ENCODE data around the gene TMEM128. TPM values are rescaled to one million over a fixed set of nuclear protein-coding genes. Genes with fewer than 3 reads are reported as not detected.
"Not testable (repeated sequence)": the region's sequence is repeated elsewhere in the genome, so short reads cannot be mapped to it uniquely, and the experiment has no call there.

TMEM128 gene
- total RNA-seq, 2 experiments from 2014 or later = 19.4 to 20.6 TPM

DNA sequence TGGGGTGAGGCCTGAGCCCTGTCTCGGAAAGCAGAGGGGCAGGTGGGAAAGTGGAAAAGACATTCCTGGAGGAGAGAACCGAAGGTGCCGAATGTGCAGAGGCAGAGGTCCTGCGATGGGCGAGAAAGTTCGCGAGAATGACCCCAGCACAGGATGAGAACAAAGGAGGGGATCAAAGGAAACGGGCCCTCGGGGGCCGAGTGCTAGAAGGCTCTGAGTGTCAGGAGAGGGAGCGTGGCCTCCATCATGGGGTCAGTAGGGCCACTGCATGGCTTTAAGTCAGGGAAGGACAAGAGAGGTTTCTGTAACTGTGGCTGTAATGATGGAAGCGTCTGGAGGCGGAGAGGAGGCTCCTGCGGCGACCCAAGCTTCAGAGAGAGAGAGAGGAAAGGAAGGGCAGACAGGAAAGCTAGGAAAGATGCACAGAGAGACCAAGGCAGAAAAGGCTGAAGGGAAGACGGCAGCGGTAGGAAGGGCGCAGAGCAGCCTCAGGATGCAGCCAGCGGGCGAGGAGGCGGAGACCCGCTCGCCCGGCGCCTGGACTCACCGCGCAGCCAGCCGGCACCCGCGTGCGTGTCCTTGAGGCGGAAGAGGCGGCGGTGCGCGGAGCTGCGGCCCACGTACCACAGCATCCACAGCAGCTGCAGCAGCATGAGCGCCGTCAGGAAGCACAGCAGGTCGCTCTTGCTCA lies 22.0 kb downstream of the TMEM128 start:
- no peaks in the 10 kb centered on the region for H3K36me3 Mint-ChIP-seq (ENCODE audit: low read depth)
- no peak overlapping the region for H3K27ac Mint-ChIP-seq
- H3K9me3 Mint-ChIP-seq = no peaks in the 10 kb centered on the region
- intact Hi-C loops (cut with micrococcal nuclease) = no loop called here
- H3K4me3 Mint-ChIP-seq = no peak overlapping the region
- TF ChIP-seq, protein P1, sequence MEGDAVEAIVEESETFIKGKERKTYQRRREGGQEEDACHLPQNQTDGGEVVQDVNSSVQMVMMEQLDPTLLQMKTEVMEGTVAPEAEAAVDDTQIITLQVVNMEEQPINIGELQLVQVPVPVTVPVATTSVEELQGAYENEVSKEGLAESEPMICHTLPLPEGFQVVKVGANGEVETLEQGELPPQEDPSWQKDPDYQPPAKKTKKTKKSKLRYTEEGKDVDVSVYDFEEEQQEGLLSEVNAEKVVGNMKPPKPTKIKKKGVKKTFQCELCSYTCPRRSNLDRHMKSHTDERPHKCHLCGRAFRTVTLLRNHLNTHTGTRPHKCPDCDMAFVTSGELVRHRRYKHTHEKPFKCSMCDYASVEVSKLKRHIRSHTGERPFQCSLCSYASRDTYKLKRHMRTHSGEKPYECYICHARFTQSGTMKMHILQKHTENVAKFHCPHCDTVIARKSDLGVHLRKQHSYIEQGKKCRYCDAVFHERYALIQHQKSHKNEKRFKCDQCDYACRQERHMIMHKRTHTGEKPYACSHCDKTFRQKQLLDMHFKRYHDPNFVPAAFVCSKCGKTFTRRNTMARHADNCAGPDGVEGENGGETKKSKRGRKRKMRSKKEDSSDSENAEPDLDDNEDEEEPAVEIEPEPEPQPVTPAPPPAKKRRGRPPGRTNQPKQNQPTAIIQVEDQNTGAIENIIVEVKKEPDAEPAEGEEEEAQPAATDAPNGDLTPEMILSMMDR (IDR thresholded peaks at IDR 0.05) = no peak
- H3K4me1 Mint-ChIP-seq (ENCODE audit: low read depth) = peaks cover 3% of the 10 kb centered on the region
- DNase-seq (no peak), ATAC-seq (no peak)
- CTCF ChIA-PET = no interaction called here
- H3K27me3 Mint-ChIP-seq = peaks cover 44% of the 10 kb centered on the region
- POLR2A ChIA-PET = no interaction called here

DNA sequence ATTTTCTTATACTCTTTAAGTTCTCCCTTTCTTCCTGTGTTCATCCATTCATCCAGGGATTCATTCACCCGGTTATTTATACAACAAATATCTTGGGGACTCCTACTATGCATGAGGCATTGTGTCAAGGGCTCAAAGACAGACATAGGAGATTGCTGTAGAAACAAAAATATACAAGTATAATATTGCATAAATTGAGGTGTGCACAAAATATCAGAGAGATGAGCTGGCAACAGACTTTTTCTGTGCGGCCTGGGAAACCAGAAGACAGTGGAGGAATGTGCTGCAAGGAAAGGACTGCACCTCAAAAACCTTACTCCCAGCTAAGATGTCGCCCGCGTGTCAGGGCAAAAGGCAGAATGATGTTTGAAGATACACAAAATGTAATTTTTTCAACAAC lies 30.9 kb downstream of the TMEM128 start:
- Mint-ChIP-seq H3K4me1 (ENCODE audit: low read depth) (no peaks in the 10 kb centered on the region), H3K27ac (no peak overlapping the region), H3K4me3 (no peak overlapping the region), H3K36me3 (ENCODE audit: low read depth) (no peaks in the 10 kb centered on the region), H3K9me3 (no peaks in the 10 kb centered on the region), H3K27me3 (peaks cover 18% of the 10 kb centered on the region)
- TF ChIP-seq, protein P1 (IDR thresholded peaks at IDR 0.05) = no peak
- ATAC-seq (no peak), DNase-seq (no peak)
- intact Hi-C loops (cut with micrococcal nuclease) = no loop called here
- ChIA-PET CTCF (no interaction called here), POLR2A (no interaction called here)

DNA sequence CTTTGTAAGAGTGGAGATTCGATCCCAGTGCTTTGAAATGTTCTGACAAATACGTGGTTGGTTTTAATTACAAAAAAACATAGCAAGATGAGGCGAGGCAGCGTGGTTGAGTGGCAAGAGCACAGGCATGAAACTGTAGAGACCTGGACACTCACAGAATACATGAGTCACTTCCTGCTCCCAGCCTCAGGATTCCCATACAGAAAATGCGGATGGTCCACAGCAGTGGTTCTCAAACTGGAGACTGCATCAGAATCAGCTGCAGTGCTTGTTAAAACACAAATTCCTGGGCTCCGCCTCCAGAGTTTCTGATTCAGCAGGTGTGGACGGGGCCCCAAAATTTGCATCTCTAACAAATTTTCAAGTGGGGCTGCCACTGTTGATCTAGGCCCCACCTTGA lies 31.4 kb downstream of the TMEM128 start:
- CTCF ChIA-PET = no interaction called here
- POLR2A ChIA-PET = no interaction called here
- intact Hi-C loops (cut with micrococcal nuclease) = no loop called here

DNA sequence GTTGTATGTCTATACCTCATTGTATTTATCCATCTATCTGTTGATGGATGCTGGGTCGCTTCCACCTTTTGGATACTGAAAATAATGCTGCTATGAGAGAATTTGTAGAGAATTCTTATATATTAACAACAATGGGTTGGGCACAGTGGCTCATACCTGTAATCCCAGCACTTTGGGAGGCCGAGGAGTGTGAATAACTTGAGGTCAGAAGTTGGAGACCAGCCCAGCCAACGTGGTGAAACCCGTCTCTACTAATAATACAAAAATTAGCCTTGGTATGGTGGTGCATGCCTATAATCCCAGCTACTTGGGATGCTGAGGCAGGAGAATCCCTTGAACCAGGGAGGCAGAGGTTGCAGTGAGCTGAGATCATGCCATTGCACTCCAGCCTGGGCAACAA lies 34.3 kb downstream of the TMEM128 start:
- H3K36me3 Mint-ChIP-seq (ENCODE audit: low read depth); ATAC-seq; H3K27ac Mint-ChIP-seq; POLR2A ChIA-PET; DNase-seq; intact Hi-C loops (cut with micrococcal nuclease); H3K9me3 Mint-ChIP-seq; CTCF ChIA-PET; H3K4me3 Mint-ChIP-seq; H3K4me1 Mint-ChIP-seq (ENCODE audit: low read depth): not testable (repeated sequence)
- peaks cover 20% of the 10 kb centered on the region for H3K27me3 Mint-ChIP-seq

More for the DNA sequence above, 31.4 kb downstream of the TMEM128 start:
- Mint-ChIP-seq H3K9me3 (no peaks in the 10 kb centered on the region), H3K4me1 (ENCODE audit: low read depth) (no peaks in the 10 kb centered on the region), H3K4me3 (no peak overlapping the region), H3K27ac (no peak overlapping the region), H3K27me3 (peaks cover 15% of the 10 kb centered on the region), H3K36me3 (ENCODE audit: low read depth) (no peaks in the 10 kb centered on the region)
- TF ChIP-seq, protein P1 (IDR thresholded peaks at IDR 0.05) = no peak
- no peak for ATAC-seq
- DNase-seq = no peak

DNA sequence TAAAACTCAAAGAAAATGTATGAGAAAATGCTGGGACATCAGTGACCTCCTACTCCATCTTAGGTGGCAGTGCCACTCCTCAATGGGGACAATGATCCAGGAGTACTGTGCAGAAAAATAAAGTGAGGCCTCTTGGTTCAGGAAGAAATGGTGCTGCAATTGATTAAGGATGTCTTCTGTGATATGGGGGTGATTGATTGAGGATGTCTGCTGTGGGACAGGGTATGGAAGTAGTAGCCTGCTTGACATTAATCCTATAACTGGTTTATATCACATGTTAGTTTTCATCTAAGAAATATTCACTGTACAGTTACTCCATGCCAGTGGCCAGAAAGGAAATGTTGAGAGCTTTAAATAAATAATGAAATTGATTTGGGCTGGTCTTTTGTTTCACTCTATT lies 41.8 kb downstream of the TMEM128 start:
- POLR2A ChIA-PET = no interaction called here
- ATAC-seq (no peak), DNase-seq (no peak)
- Mint-ChIP-seq H3K9me3 (no peaks in the 10 kb centered on the region), H3K36me3 (ENCODE audit: low read depth) (no peaks in the 10 kb centered on the region), H3K27ac (no peak overlapping the region), H3K4me3 (no peak overlapping the region), H3K27me3 (peaks cover 27% of the 10 kb centered on the region), H3K4me1 (ENCODE audit: low read depth) (peaks cover 3% of the 10 kb centered on the region)
- CTCF ChIA-PET = no interaction called here
- intact Hi-C loops (cut with micrococcal nuclease) = no loop called here
- TF ChIP-seq, protein P1 (IDR thresholded peaks at IDR 0.05) = no peak

DNA sequence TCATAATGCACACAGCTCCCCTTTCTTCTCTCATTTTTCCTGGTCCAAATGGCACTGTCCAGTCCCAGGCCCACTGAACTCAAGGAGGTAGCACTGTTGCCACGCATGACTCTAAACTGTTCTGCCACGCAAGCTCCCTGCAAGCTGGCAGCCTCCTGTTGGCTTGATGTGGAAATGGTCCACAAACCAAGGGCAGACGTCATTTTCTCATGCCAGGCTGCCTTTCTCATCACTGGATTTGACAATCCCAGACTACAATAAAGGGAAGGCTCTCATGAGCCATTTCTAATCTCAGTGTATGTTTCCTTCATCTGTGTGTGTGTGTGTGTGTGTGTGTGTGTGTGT lies 43.6 kb downstream of the TMEM128 start:
- TF ChIP-seq, protein P1 (IDR thresholded peaks at IDR 0.05) = no peak
- Mint-ChIP-seq H3K36me3 (ENCODE audit: low read depth) (no peaks in the 10 kb centered on the region), H3K4me3 (no peak overlapping the region), H3K27me3 (peaks cover 18% of the 10 kb centered on the region), H3K27ac (no peak overlapping the region), H3K4me1 (ENCODE audit: low read depth) (peaks cover 3% of the 10 kb centered on the region), H3K9me3 (no peaks in the 10 kb centered on the region)
- DNase-seq (no peak), ATAC-seq (no peak)
- ChIA-PET POLR2A (no interaction called here), CTCF (no interaction called here)
- intact Hi-C loops (cut with micrococcal nuclease) = no loop called here
